CD4-positive, alpha-beta T cell (primary cell): ENCODE results near the gene ZNF385B. TPM values are rescaled to one million over a fixed set of nuclear protein-coding genes. Genes with fewer than 3 reads are reported as not detected.

Experiments used
- ATAC-seq: fragments of 200-7000 bp; cut with Tn5 transposase; one replicate; pipeline ENCODE4 v1.10.0; 2022; ENCODE audit warnings: mild to moderate bottlenecking; ENCODE audit not compliant: poor library complexity
- CTCF ChIA-PET: fragments of 350-600 bp; sonication (Branson Sonifier 250); formaldehyde crosslinking; loops from one replicate; lab custom pipeline; 2021; ENCODE audit warnings: antibody characterized with exemption, inconsistent platforms; lab: Charles Lee
- POLR2A ChIA-PET: fragments of 350-600 bp; sonication (Branson Sonifier 250); formaldehyde crosslinking; loops from one replicate; lab custom pipeline; 2021; ENCODE audit warnings: antibody characterized with exemption, inconsistent platforms; lab: Charles Lee
- DNase-seq, 14 experiments: peaks; one replicate each; pipeline ENCODE4 v3.0.0-alpha.2; 2013 to 2020; ENCODE audit warnings: mixed read lengths in 2 of 14
- H3K27ac ChIP-seq, 2 donors: one replicate each; pipeline versions ENCODE4 v1.5.1 to v1.7.0; 2013; ENCODE audit warnings: low read length in 2 of 2, low read depth in 1 of 2, mild to moderate bottlenecking in 1 of 2
- H3K27me3 ChIP-seq, 2 experiments: 1 replicate in 1 of 2; 2 replicates in 1 of 2; pipeline versions ENCODE4 v1.6.1 to v1.7.0; 2013; ENCODE audit warnings: low read length in 2 of 2, control low read depth in 1 of 2, mild to moderate bottlenecking in 1 of 2, moderate library complexity in 1 of 2; ENCODE audit not compliant: insufficient read depth in 2 of 2, control insufficient read depth in 1 of 2
- H3K36me3 ChIP-seq: one replicate; pipeline ENCODE4 v1.6.1; 2013; ENCODE audit warnings: low read length, control low read depth; ENCODE audit not compliant: insufficient read depth
- H3K4me1 ChIP-seq: one replicate; pipeline ENCODE4 v1.6.1; 2013; ENCODE audit warnings: low read length, control low read depth; ENCODE audit not compliant: insufficient read depth
- H3K4me3 ChIP-seq: one replicate; pipeline ENCODE4 v1.5.1; 2013; ENCODE audit warnings: mild to moderate bottlenecking, low read length, moderate library complexity
- H3K9me3 ChIP-seq, 2 experiments: 1 replicate in 1 of 2; 2 replicates in 1 of 2; pipeline versions ENCODE4 v1.6.1 to v1.7.0; 2013; ENCODE audit warnings: low read length in 2 of 2, mild to moderate bottlenecking in 2 of 2, control low read depth in 1 of 2, moderate library complexity in 1 of 2; ENCODE audit not compliant: control insufficient read depth in 1 of 2, insufficient read depth in 1 of 2
- H3K27ac Mint-ChIP-seq: one replicate; pipeline ENCODE4 v1.8.0; 2020; ENCODE audit warnings: mixed read lengths
- H3K27me3 Mint-ChIP-seq: one replicate; pipeline ENCODE4 v1.8.0; 2021; ENCODE audit warnings: mixed read lengths
- H3K36me3 Mint-ChIP-seq: one replicate; pipeline ENCODE4 v1.8.0; 2021; ENCODE audit warnings: low read depth, mixed read lengths
- H3K4me1 Mint-ChIP-seq: one replicate; pipeline ENCODE4 v1.8.0; 2021; ENCODE audit warnings: low read depth, mixed read lengths
- H3K4me3 Mint-ChIP-seq: one replicate; pipeline ENCODE4 v1.8.0; 2020; ENCODE audit warnings: mild to moderate bottlenecking, mixed read lengths
- H3K9me3 Mint-ChIP-seq: one replicate; pipeline ENCODE4 v1.8.0; 2020; ENCODE audit warnings: mixed read lengths
- intact Hi-C, 2 experiments: fragments of 100-400 bp; cut with DNase I in 1 of 2; cut with micrococcal nuclease in 1 of 2; formaldehyde crosslinking; loops; one replicate each; pipeline versions ENCODE4 v1.15.1 to v1.9.0; 2023 to 2025; cut with DNase I, micrococcal nuclease
- total RNA-seq, 174 experiments: library from RNA in 2 of 174; stranded (reverse) in 2 of 174; gene quantifications; one replicate each; pipeline ENCODE4 v1.2.3 and lab custom pipeline; 2021 to 2026
- TF ChIP-seq, protein P1 (sequence below): fragments of 200-600 bp; IDR thresholded peaks from one replicate; pipeline ENCODE4 v1.8.0; 2022; ENCODE audit warnings: antibody characterized with exemption, mild to moderate bottlenecking

The ZNF385B gene
- total RNA-seq, 2 experiments from 2014 or later = not detected

DNA sequence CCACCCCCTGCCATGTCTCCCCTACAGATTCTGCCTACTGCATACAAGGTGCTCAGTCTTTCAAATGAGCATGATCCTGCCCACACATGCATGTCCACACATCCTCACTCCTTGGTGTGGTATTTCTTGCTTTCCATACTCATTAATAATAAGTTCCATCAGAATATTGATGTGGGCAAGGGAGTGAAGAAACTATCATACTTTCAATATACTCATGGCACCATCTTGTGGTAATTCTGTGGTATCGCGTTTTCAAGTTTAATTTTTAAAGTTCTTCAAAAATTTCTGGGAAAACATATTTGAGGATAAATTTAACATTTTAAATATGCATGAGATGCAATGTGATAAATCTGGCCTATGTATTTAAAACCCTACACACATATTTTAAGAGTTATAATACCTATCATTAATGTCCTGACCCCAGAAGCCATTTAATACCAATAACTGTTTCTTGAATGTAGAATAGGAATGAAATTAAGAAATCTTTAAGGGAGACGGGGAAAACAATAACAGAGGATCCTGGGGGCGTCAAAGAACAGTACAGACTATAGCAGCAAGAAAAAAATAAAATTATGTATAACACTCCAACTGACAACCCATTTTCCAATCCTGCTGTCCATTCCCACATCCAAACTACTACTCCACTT is 110.1 kb downstream of the ZNF385B start:
- no peak for ATAC-seq
- H3K9me3 Mint-ChIP-seq = no peaks in the 10 kb centered on the region
- TF ChIP-seq, protein P1, sequence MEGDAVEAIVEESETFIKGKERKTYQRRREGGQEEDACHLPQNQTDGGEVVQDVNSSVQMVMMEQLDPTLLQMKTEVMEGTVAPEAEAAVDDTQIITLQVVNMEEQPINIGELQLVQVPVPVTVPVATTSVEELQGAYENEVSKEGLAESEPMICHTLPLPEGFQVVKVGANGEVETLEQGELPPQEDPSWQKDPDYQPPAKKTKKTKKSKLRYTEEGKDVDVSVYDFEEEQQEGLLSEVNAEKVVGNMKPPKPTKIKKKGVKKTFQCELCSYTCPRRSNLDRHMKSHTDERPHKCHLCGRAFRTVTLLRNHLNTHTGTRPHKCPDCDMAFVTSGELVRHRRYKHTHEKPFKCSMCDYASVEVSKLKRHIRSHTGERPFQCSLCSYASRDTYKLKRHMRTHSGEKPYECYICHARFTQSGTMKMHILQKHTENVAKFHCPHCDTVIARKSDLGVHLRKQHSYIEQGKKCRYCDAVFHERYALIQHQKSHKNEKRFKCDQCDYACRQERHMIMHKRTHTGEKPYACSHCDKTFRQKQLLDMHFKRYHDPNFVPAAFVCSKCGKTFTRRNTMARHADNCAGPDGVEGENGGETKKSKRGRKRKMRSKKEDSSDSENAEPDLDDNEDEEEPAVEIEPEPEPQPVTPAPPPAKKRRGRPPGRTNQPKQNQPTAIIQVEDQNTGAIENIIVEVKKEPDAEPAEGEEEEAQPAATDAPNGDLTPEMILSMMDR = peak; percentile 38

DNA sequence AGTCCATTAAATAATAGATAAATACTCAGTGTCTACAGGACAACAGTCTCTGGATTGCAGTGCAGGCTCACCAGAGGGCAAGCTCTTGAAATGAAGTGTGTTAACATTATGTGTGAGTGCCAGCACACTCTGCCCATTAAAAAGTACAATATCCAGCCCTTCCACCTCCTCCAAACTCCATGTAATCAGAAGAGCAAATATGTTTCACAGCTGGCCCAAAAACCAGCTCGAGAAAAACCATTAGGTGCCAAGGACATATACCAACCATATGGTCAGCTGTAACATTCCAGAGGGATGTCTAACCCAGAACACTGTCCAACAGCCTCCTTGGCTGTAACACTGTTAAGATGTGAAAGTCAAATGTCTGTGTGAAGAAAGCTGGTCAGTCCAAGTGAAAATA is 112.2 kb downstream of the ZNF385B start:
- TF ChIP-seq, protein P1 = no peak
- no peaks in the 10 kb centered on the region for H3K36me3 Mint-ChIP-seq
- Histone ChIP-seq H3K27ac (no peak overlapping the region), H3K9me3 (no peaks in the 10 kb centered on the region), H3K4me3 (no peak overlapping the region), H3K27me3 (no peaks in the 10 kb centered on the region), H3K36me3 (no peaks in the 10 kb centered on the region), H3K4me1 (no peaks in the 10 kb centered on the region)
- H3K4me3 Mint-ChIP-seq = no peak overlapping the region
- ATAC-seq (no peak), DNase-seq (no peak)
- intact Hi-C loops = loop anchor here in 1 of 2 experiments (5.0 kb wide), 1 partner anchor 532 kb away; no protein-coding TSS in a partner anchor
- H3K4me1 Mint-ChIP-seq = no peaks in the 10 kb centered on the region
- CTCF ChIA-PET = no interaction called here
- no peaks in the 10 kb centered on the region for H3K27me3 Mint-ChIP-seq
- no peaks in the 10 kb centered on the region for H3K9me3 Mint-ChIP-seq
- POLR2A ChIA-PET = no interaction called here
- no peak overlapping the region for H3K27ac Mint-ChIP-seq

More for the DNA sequence above, 110.1 kb downstream of the ZNF385B start:
- H3K27me3 Mint-ChIP-seq = peaks cover 5% of the 10 kb centered on the region
- no peak overlapping the region for H3K27ac Mint-ChIP-seq
- peak in 2 of 14 experiments; percentile 4 to 7 for DNase-seq
- intact Hi-C loops = loop anchor here (2.0 to 10.0 kb wide), 2 partner anchors 986 to 988 kb away; no protein-coding TSS in a partner anchor
- no peaks in the 10 kb centered on the region for H3K4me1 Mint-ChIP-seq
- H3K4me1 ChIP-seq = no peaks in the 10 kb centered on the region
- CTCF ChIA-PET = no interaction called here
- H3K9me3 ChIP-seq = no peaks in the 10 kb centered on the region
- H3K27ac ChIP-seq = no peak overlapping the region
- no peak overlapping the region for H3K4me3 Mint-ChIP-seq
- POLR2A ChIA-PET = no interaction called here
- H3K36me3 Mint-ChIP-seq = no peaks in the 10 kb centered on the region
- H3K27me3 ChIP-seq = no peaks in the 10 kb centered on the region
- H3K4me3 ChIP-seq = no peak overlapping the region
- H3K36me3 ChIP-seq = no peaks in the 10 kb centered on the region

DNA sequence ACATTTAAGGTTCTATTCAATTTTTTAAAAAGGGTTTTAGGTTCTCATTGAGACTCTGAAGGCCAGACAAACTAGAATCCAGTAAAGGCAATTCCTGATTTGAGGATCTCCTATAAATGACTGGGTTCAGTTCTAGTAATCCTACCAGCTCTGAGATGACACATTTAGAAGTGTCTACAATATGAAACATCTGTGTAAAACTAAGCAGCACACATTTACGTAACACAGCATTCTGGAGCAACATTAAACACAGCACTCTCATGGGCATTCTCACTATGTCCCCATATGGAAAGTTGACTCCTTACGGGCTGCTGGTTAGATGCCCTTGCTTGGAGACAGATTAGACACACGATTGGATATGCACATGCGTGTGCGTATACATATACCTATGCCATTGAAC is 114.4 kb downstream of the ZNF385B start:
- Histone ChIP-seq H3K36me3 (no peaks in the 10 kb centered on the region), H3K27me3 (no peaks in the 10 kb centered on the region), H3K4me3 (no peak overlapping the region), H3K27ac (no peak overlapping the region), H3K9me3 (no peaks in the 10 kb centered on the region), H3K4me1 (no peaks in the 10 kb centered on the region)
- CTCF ChIA-PET = no interaction called here
- Mint-ChIP-seq H3K4me3 (no peak overlapping the region), H3K9me3 (no peaks in the 10 kb centered on the region), H3K27ac (no peak overlapping the region), H3K4me1 (no peaks in the 10 kb centered on the region), H3K27me3 (no peaks in the 10 kb centered on the region), H3K36me3 (no peaks in the 10 kb centered on the region)
- TF ChIP-seq, protein P1 = no peak
- ATAC-seq (no peak), DNase-seq (no peak)
- POLR2A ChIA-PET = no interaction called here
- intact Hi-C loops = loop anchor here in 1 of 2 experiments (5.0 kb wide), 1 partner anchor 530 kb away; no protein-coding TSS in a partner anchor
